ENCODE data around the gene FBXL3. TPM values are rescaled to one million over a fixed set of nuclear protein-coding genes. Genes with fewer than 3 reads are reported as not detected.

Gene FBXL3
- total RNA-seq, 1 experiment from 2014 or later = 44.1 TPM

Other genes starting within 250 kb of the FBXL3 start
- 97.0 and 137 TPM in 2 replicates for gene KCTD12, start 140.8 kb downstream of the FBXL3 start, total RNA-seq (2014; rRNA removed)
- not detected in 2 replicates for gene ACOD1, start 78.6 kb downstream of the FBXL3 start, total RNA-seq (2014; rRNA removed)
- gene CLN5, start 35.1 kb downstream of the FBXL3 start, total RNA-seq (2014; rRNA removed) = 28.5 and 30.7 TPM in 2 replicates

All from LHCN-M2 (cell line).